Activated CD4-positive, alpha-beta T cell treated with anti-CD3 and anti-CD28 coated beads, Interleukin-2, Interleukin-6, amounts not matched to agents 100 ng/mL and 50 ng/mL, durations not matched to agents 16 hours and 8 hours (primary cell): ENCODE measurements around the gene ENG.
"Not testable (repeated sequence)": the region's sequence is repeated elsewhere in the genome, so short reads cannot be mapped to it uniquely, and the experiment has no call there.

Experiments used
- DNase-seq: peaks from one replicate; pipeline ENCODE4 v3.0.0-alpha.2; 2020

Gene ENG

GRCh38 chr9:127862075-127863011 lies 7.9 kb upstream of the ENG start:
- DNase-seq, result peak; percentile 19

GRCh38 chr9:127860779-127861178 lies 6.3 kb upstream of the ENG start:
- DNase-seq, result no peak

- no peak for DNase-seq
Measured at GRCh38 chr9:127860260-127860659, 5.8 kb upstream of the ENG start.

GRCh38 chr9:127858041-127858512 lies 3.6 kb upstream of the ENG start:
- no peak for DNase-seq

GRCh38 chr9:127857278-127857677 lies 2.8 kb upstream of the ENG start:
- no peak for DNase-seq

GRCh38 chr9:127856729-127857116 lies 2.3 kb upstream of the ENG start:
- DNase-seq, result no peak

GRCh38 chr9:127856094-127856728 lies 1.8 kb upstream of the ENG start:
- no peak for DNase-seq

- DNase-seq, result no peak
Measured at GRCh38 chr9:127855522-127855921, 1.1 kb upstream of the ENG start.

- DNase-seq, result no peak
Measured at GRCh38 chr9:127854960-127855359, 502 bp upstream of the ENG start.

GRCh38 chr9:127853312-127854183 lies 910 bp downstream of the ENG start:
- DNase-seq, result no peak

GRCh38 chr9:127852829-127853228 lies 1.6 kb downstream of the ENG start:
- no peak for DNase-seq

GRCh38 chr9:127850286-127850830 lies 4.1 kb downstream of the ENG start:
- DNase-seq, result no peak

GRCh38 chr9:127848756-127849504 lies 5.5 kb downstream of the ENG start:
- no peak for DNase-seq

GRCh38 chr9:127847833-127848755 lies 6.4 kb downstream of the ENG start:
- DNase-seq, result no peak

GRCh38 chr9:127847178-127847510 lies 7.3 kb downstream of the ENG start:
- no peak for DNase-seq

- no peak for DNase-seq
Measured at GRCh38 chr9:127846443-127847177, 7.8 kb downstream of the ENG start.

GRCh38 chr9:127845619-127846018 lies 8.8 kb downstream of the ENG start:
- not testable (repeated sequence) for DNase-seq

GRCh38 chr9:127844821-127845359 lies 9.6 kb downstream of the ENG start:
- DNase-seq, result no peak

- no peak for DNase-seq
Measured at GRCh38 chr9:127841087-127841835, 13.2 kb downstream of the ENG start.
